CD4-positive, alpha-beta T cell (primary cell): Measurements from ENCODE around the gene RBM20. TPM values are rescaled to one million over a fixed set of nuclear protein-coding genes. Genes with fewer than 3 reads are reported as not detected.

Experiments used
- ATAC-seq: fragments of 200-7000 bp; cut with Tn5 transposase; one replicate; pipeline ENCODE4 v1.10.0; 2022; ENCODE audit warnings: mild to moderate bottlenecking; ENCODE audit not compliant: poor library complexity
- CTCF ChIA-PET: fragments of 350-600 bp; sonication (Branson Sonifier 250); formaldehyde crosslinking; loops from one replicate; lab custom pipeline; 2021; ENCODE audit warnings: antibody characterized with exemption, inconsistent platforms; lab: Charles Lee
- POLR2A ChIA-PET: fragments of 350-600 bp; sonication (Branson Sonifier 250); formaldehyde crosslinking; loops from one replicate; lab custom pipeline; 2021; ENCODE audit warnings: antibody characterized with exemption, inconsistent platforms; lab: Charles Lee
- DNase-seq, 14 experiments: peaks; one replicate each; pipeline ENCODE4 v3.0.0-alpha.2; 2013 to 2020; ENCODE audit warnings: mixed read lengths in 2 of 14
- H3K27ac ChIP-seq, 2 donors: one replicate each; pipeline versions ENCODE4 v1.5.1 to v1.7.0; 2013; ENCODE audit warnings: low read length in 2 of 2, low read depth in 1 of 2, mild to moderate bottlenecking in 1 of 2
- H3K27me3 ChIP-seq, 2 experiments: 1 replicate in 1 of 2; 2 replicates in 1 of 2; pipeline versions ENCODE4 v1.6.1 to v1.7.0; 2013; ENCODE audit warnings: low read length in 2 of 2, control low read depth in 1 of 2, mild to moderate bottlenecking in 1 of 2, moderate library complexity in 1 of 2; ENCODE audit not compliant: insufficient read depth in 2 of 2, control insufficient read depth in 1 of 2
- H3K36me3 ChIP-seq: one replicate; pipeline ENCODE4 v1.6.1; 2013; ENCODE audit warnings: low read length, control low read depth; ENCODE audit not compliant: insufficient read depth
- H3K4me1 ChIP-seq: one replicate; pipeline ENCODE4 v1.6.1; 2013; ENCODE audit warnings: low read length, control low read depth; ENCODE audit not compliant: insufficient read depth
- H3K4me3 ChIP-seq: one replicate; pipeline ENCODE4 v1.5.1; 2013; ENCODE audit warnings: mild to moderate bottlenecking, low read length, moderate library complexity
- H3K9me3 ChIP-seq, 2 experiments: 1 replicate in 1 of 2; 2 replicates in 1 of 2; pipeline versions ENCODE4 v1.6.1 to v1.7.0; 2013; ENCODE audit warnings: low read length in 2 of 2, mild to moderate bottlenecking in 2 of 2, control low read depth in 1 of 2, moderate library complexity in 1 of 2; ENCODE audit not compliant: control insufficient read depth in 1 of 2, insufficient read depth in 1 of 2
- H3K27ac Mint-ChIP-seq: one replicate; pipeline ENCODE4 v1.8.0; 2020; ENCODE audit warnings: mixed read lengths
- H3K27me3 Mint-ChIP-seq: one replicate; pipeline ENCODE4 v1.8.0; 2021; ENCODE audit warnings: mixed read lengths
- H3K36me3 Mint-ChIP-seq: one replicate; pipeline ENCODE4 v1.8.0; 2021; ENCODE audit warnings: low read depth, mixed read lengths
- H3K4me1 Mint-ChIP-seq: one replicate; pipeline ENCODE4 v1.8.0; 2021; ENCODE audit warnings: low read depth, mixed read lengths
- H3K4me3 Mint-ChIP-seq: one replicate; pipeline ENCODE4 v1.8.0; 2020; ENCODE audit warnings: mild to moderate bottlenecking, mixed read lengths
- H3K9me3 Mint-ChIP-seq: one replicate; pipeline ENCODE4 v1.8.0; 2020; ENCODE audit warnings: mixed read lengths
- intact Hi-C, 2 experiments: fragments of 100-400 bp; cut with DNase I in 1 of 2; cut with micrococcal nuclease in 1 of 2; formaldehyde crosslinking; loops; one replicate each; pipeline versions ENCODE4 v1.15.1 to v1.9.0; 2023 to 2025; cut with DNase I, micrococcal nuclease
- polyA plus RNA-seq, 2 donors: library from polyadenylated mRNA; unstranded; fragments of 120-200 nt; gene quantifications; one replicate each; pipeline ENCODE4 v1.2.1, GENCODE V29; 2013
- total RNA-seq, 174 experiments: library from RNA in 2 of 174; stranded (reverse) in 2 of 174; gene quantifications; one replicate each; pipeline ENCODE4 v1.2.3 and lab custom pipeline; 2021 to 2026
- TF ChIP-seq, protein P1 (sequence below): fragments of 200-600 bp; IDR thresholded peaks from one replicate; pipeline ENCODE4 v1.8.0; 2022; ENCODE audit warnings: antibody characterized with exemption, mild to moderate bottlenecking

The RBM20 gene
- total RNA-seq (1 to 10 TPM in 1 of 2 experiments, under 1 TPM in 1; 0.91 to 1.1 TPM), total RNA-seq (lab: John Stamatoyannopoulos, UW) (0 to 11.2 (median 0.52) reads per million in 172 experiments)
- polyA plus RNA-seq (2013, experiment 1 of 2): 0.52 TPM
- polyA plus RNA-seq (2013, experiment 2 of 2): 0.60 TPM

- H3K27me3 ChIP-seq: peaks cover 43 to 68% of the 10 kb centered on the region in 2 experiments
These were observed at the start of gene RBM20 for GRCh38 chr10:110643653-110644597. Gene RBM20 (plus strand): TSS chr10:110644336. CDS start chr10:110644455, 119 bp downstream.

GRCh38 chr10:110597476-110597875 is 46.7 kb upstream of the RBM20 start:
- Histone ChIP-seq H3K4me3 (no peak overlapping the region), H3K27me3 (no peaks in the 10 kb centered on the region), H3K27ac (no peak overlapping the region), H3K4me1 (no peaks in the 10 kb centered on the region), H3K36me3 (peaks cover 60% of the 10 kb centered on the region), H3K9me3 (no peaks in the 10 kb centered on the region)
- Mint-ChIP-seq H3K36me3 (peaks cover 87% of the 10 kb centered on the region), H3K9me3 (no peaks in the 10 kb centered on the region), H3K4me3 (no peak overlapping the region), H3K4me1 (no peaks in the 10 kb centered on the region), H3K27ac (no peak overlapping the region), H3K27me3 (no peaks in the 10 kb centered on the region)
- DNase-seq (no peak), ATAC-seq (no peak)
- ChIA-PET CTCF (interaction anchor here (1.3 kb wide), 1 partner anchor 291 kb away, joined by 5 read pairs; no protein-coding TSS in a partner anchor), POLR2A (no interaction called here)
- TF ChIP-seq, protein P1, sequence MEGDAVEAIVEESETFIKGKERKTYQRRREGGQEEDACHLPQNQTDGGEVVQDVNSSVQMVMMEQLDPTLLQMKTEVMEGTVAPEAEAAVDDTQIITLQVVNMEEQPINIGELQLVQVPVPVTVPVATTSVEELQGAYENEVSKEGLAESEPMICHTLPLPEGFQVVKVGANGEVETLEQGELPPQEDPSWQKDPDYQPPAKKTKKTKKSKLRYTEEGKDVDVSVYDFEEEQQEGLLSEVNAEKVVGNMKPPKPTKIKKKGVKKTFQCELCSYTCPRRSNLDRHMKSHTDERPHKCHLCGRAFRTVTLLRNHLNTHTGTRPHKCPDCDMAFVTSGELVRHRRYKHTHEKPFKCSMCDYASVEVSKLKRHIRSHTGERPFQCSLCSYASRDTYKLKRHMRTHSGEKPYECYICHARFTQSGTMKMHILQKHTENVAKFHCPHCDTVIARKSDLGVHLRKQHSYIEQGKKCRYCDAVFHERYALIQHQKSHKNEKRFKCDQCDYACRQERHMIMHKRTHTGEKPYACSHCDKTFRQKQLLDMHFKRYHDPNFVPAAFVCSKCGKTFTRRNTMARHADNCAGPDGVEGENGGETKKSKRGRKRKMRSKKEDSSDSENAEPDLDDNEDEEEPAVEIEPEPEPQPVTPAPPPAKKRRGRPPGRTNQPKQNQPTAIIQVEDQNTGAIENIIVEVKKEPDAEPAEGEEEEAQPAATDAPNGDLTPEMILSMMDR: no peak
- intact Hi-C loops: no loop called here

More at GRCh38 chr10:110643653-110644597, at the start of gene RBM20:
- peaks cover 76% of the 10 kb centered on the region for H3K27me3 Mint-ChIP-seq
- H3K4me3 Mint-ChIP-seq: peak within 1 kb of the TSS; percentile 83
- TF ChIP-seq, protein P1: no peak
- Histone ChIP-seq H3K4me1 (peaks cover 29% of the 10 kb centered on the region), H3K36me3 (no peaks in the 10 kb centered on the region), H3K27ac (no peak within 1 kb of the TSS), H3K4me3 (peak within 1 kb of the TSS; percentile 53), H3K9me3 (peaks cover 0 to 6% of the 10 kb centered on the region in 2 experiments)
- H3K27ac Mint-ChIP-seq: no peak within 1 kb of the TSS
- H3K9me3 Mint-ChIP-seq: no peaks in the 10 kb centered on the region
- CTCF ChIA-PET: no interaction called here
- intact Hi-C loops: no loop called here
- DNase-seq: peak in 7 of 14 experiments; percentile 6 to 38 (median 13)
- no peaks in the 10 kb centered on the region for H3K36me3 Mint-ChIP-seq
- POLR2A ChIA-PET: interaction anchor here (0.6 kb wide), 1 partner anchor 28 kb away, joined by 3 read pairs; no protein-coding TSS in a partner anchor
- H3K4me1 Mint-ChIP-seq: peaks cover 39% of the 10 kb centered on the region
- ATAC-seq: peak; percentile 63

- Mint-ChIP-seq H3K27me3 (no peaks in the 10 kb centered on the region), H3K27ac (no peak overlapping the region), H3K4me3 (no peak overlapping the region), H3K4me1 (no peaks in the 10 kb centered on the region), H3K9me3 (no peaks in the 10 kb centered on the region), H3K36me3 (peaks cover 93% of the 10 kb centered on the region)
- no peaks in the 10 kb centered on the region for H3K9me3 ChIP-seq
- DNase-seq: peak in 4 of 14 experiments; percentile 41 to 74 (median 64)
- intact Hi-C loops: loop anchor here (1.0 to 2.0 kb wide), 3 partner anchors 289 to 294 kb away; no protein-coding TSS in a partner anchor
- no peak overlapping the region for H3K27ac ChIP-seq
- H3K36me3 ChIP-seq: peaks cover 62% of the 10 kb centered on the region
- H3K4me1 ChIP-seq: no peaks in the 10 kb centered on the region
- ChIA-PET POLR2A (no interaction called here), CTCF (interaction anchor here (1.0 to 2.7 kb wide), 4 partner anchors 8 to 294 kb away, joined by 3 to 21 read pairs (median 4); partner anchors contain the start of gene SMNDC1)
- H3K27me3 ChIP-seq: no peaks in the 10 kb centered on the region
- H3K4me3 ChIP-seq: no peak overlapping the region
- ATAC-seq: peak; percentile 54
- TF ChIP-seq, protein P1: peak; percentile 46
These were observed 43.5 kb upstream of the RBM20 start for GRCh38 chr10:110600487-110601101.
